ENCODE data around the gene NFIB. TPM values are rescaled to one million over a fixed set of nuclear protein-coding genes. Genes with fewer than 3 reads are reported as not detected.

Gene NFIB
- total RNA-seq, 1 experiment from 2014 or later, result 35.1 TPM

- no peak overlapping the region for H2AFZ ChIP-seq
- TF ChIP-seq CTCF (conservative IDR thresholded peaks at IDR 0.05) (no peak), EZH2 (IDR thresholded peaks at IDR 0.05; ENCODE audit: low read depth) (no peak)
- H3K9me3 ChIP-seq (ENCODE audit: insufficient read depth, low read depth), result no peaks in the 10 kb centered on the region
- no peak overlapping the region for H3K4me2 ChIP-seq
- H3K27me3 ChIP-seq (ENCODE audit: insufficient read depth, low read depth), result no peaks in the 10 kb centered on the region
- ChIA-PET POLR2A (ENCODE audit: unreplicated experiment) (no interaction called here), CTCF (no interaction called here)
- no TSS peak for BruUV-seq (replicated peaks)
- no peaks in the 10 kb centered on the region for H4K20me1 ChIP-seq (ENCODE audit: insufficient read depth)
- intact Hi-C loops (cut with micrococcal nuclease; ENCODE audit: unreplicated experiment), result no loop called here
- H3K4me3 ChIP-seq, result no peak overlapping the region
- H3K36me3 ChIP-seq (ENCODE audit: low read depth), result no peaks in the 10 kb centered on the region
- H3K9me2 ChIP-seq (ENCODE audit: insufficient read depth), result no peaks in the 10 kb centered on the region
- H3K27ac ChIP-seq, result no peak overlapping the region
- H3K4me1 ChIP-seq (replicated peaks; ENCODE audit: insufficient read depth), result peaks cover 37% of the 10 kb centered on the region
- H3K79me2 ChIP-seq (ENCODE audit: low read depth), result peaks cover 86% of the 10 kb centered on the region
- peak in 1 of 2 experiments; percentile 50 for DNase-seq
- H3F3A ChIP-seq (ENCODE audit: insufficient read depth, low read depth), result peaks cover 17% of the 10 kb centered on the region
Observed at GRCh38 chr9:14245901-14246525, 67.9 kb downstream of the NFIB start.

- CTCF ChIA-PET, result no interaction called here
- peaks cover 35% of the 10 kb centered on the region for H3K4me1 ChIP-seq (replicated peaks; ENCODE audit: insufficient read depth)
- DNase-seq, result no peak
- peaks cover 87% of the 10 kb centered on the region for H3K79me2 ChIP-seq (ENCODE audit: low read depth)
- H3K36me3 ChIP-seq (ENCODE audit: low read depth), result no peaks in the 10 kb centered on the region
- TF ChIP-seq EZH2 (IDR thresholded peaks at IDR 0.05; ENCODE audit: low read depth) (no peak), CTCF (conservative IDR thresholded peaks at IDR 0.05) (no peak)
- no peak overlapping the region for H3K27ac ChIP-seq
- POLR2A ChIA-PET (ENCODE audit: unreplicated experiment), result interaction anchor here (0.6 kb wide), 1 partner anchor 69 kb away, joined by 4 read pairs; no protein-coding TSS in a partner anchor
- H4K20me1 ChIP-seq (ENCODE audit: insufficient read depth), result no peaks in the 10 kb centered on the region
- no peaks in the 10 kb centered on the region for H3K9me2 ChIP-seq (ENCODE audit: insufficient read depth)
- peaks cover 15% of the 10 kb centered on the region for H3F3A ChIP-seq (ENCODE audit: insufficient read depth, low read depth)
- no peak overlapping the region for H3K4me3 ChIP-seq
- no peak overlapping the region for H3K4me2 ChIP-seq
- no peak overlapping the region for H2AFZ ChIP-seq
- intact Hi-C loops (cut with micrococcal nuclease; ENCODE audit: unreplicated experiment), result no loop called here
- H3K27me3 ChIP-seq (ENCODE audit: insufficient read depth, low read depth), result no peaks in the 10 kb centered on the region
- no TSS peak for BruUV-seq (replicated peaks)
- no peaks in the 10 kb centered on the region for H3K9me3 ChIP-seq (ENCODE audit: insufficient read depth, low read depth)
Observed at GRCh38 chr9:14243514-14244042, 70.4 kb downstream of the NFIB start.

GRCh38 chr9:14242150-14242805 is 71.7 kb downstream of the NFIB start:
- no TSS peak for BruUV-seq (replicated peaks)
- Histone ChIP-seq H4K20me1 (ENCODE audit: insufficient read depth) (no peaks in the 10 kb centered on the region), H3K9me3 (ENCODE audit: insufficient read depth, low read depth) (no peaks in the 10 kb centered on the region), H2AFZ (no peak overlapping the region), H3K36me3 (ENCODE audit: low read depth) (no peaks in the 10 kb centered on the region), H3K4me3 (no peak overlapping the region), H3K79me2 (ENCODE audit: low read depth) (peaks cover 79% of the 10 kb centered on the region), H3K9me2 (ENCODE audit: insufficient read depth) (no peaks in the 10 kb centered on the region), H3K27me3 (ENCODE audit: insufficient read depth, low read depth) (no peaks in the 10 kb centered on the region), H3F3A (ENCODE audit: insufficient read depth, low read depth) (peaks cover 28% of the 10 kb centered on the region), H3K4me1 (replicated peaks; ENCODE audit: insufficient read depth) (peaks cover 45% of the 10 kb centered on the region), H3K4me2 (no peak overlapping the region), H3K27ac (no peak overlapping the region)
- intact Hi-C loops (cut with micrococcal nuclease; ENCODE audit: unreplicated experiment), result no loop called here
- CTCF ChIA-PET, result no interaction called here
- no peak for TF ChIP-seq EZH2 (IDR thresholded peaks at IDR 0.05; ENCODE audit: low read depth)
- no peak for TF ChIP-seq CTCF (conservative IDR thresholded peaks at IDR 0.05)
- no peak for DNase-seq
- POLR2A ChIA-PET (ENCODE audit: unreplicated experiment), result no interaction called here

Data from PC-9 (cell line).